Gastroesophageal sphincter (tissue), 4 donors: ENCODE measurements around the gene TCF4. TPM values are rescaled to one million over a fixed set of nuclear protein-coding genes. Genes with fewer than 3 reads are reported as not detected.

Experiments used
- ATAC-seq: fragments of 150-250 bp; one replicate; pipeline ENCODE4 v1.9.1; 2016; ENCODE audit warnings: mild to moderate bottlenecking, moderate library complexity
- H3K27ac ChIP-seq, 4 donors: fragments of 200-600 bp; sonication (generic) in 3 of 4; 1 replicate in 3 of 4; 2 replicates in 1 of 4; pipeline ENCODE4 v1.5.1; 2016 to 2019
- H3K27me3 ChIP-seq: fragments of 200-600 bp; sonication (generic); one replicate; pipeline ENCODE4 v1.5.1; 2019
- H3K36me3 ChIP-seq, 2 donors: fragments of 200-600 bp; sonication (generic); one replicate each; pipeline ENCODE4 v1.5.1; 2019; ENCODE audit warnings: control low read depth in 1 of 2
- H3K4me1 ChIP-seq, 3 donors: fragments of 200-600 bp; sonication (generic); 1 replicate in 2 of 3; 2 replicates in 1 of 3; pipeline ENCODE4 v1.5.1; 2016 to 2019; ENCODE audit warnings: control low read depth in 2 of 3
- H3K4me3 ChIP-seq, 2 donors: fragments of 200-600 bp; sonication (generic); one replicate each; pipeline ENCODE4 v1.5.1; 2019; ENCODE audit warnings: mild to moderate bottlenecking in 1 of 2, moderate library complexity in 1 of 2
- H3K9me3 ChIP-seq, 3 donors: fragments of 200-600 bp; sonication (generic); one replicate each; pipeline ENCODE4 v1.5.1; 2017 to 2019; ENCODE audit warnings: control low read depth in 2 of 3
- CTCF ChIP-seq, 4 experiments: fragments of 200-600 bp in 2 of 4; fragments of 450-650 bp in 2 of 4; sonication (generic) in 1 of 4; IDR thresholded peaks; one replicate each; pipeline ENCODE4 v1.5.1; 2017 to 2019; ENCODE audit warnings: antibody characterized with exemption in 4 of 4, mild to moderate bottlenecking in 2 of 4, moderate library complexity in 2 of 4
- EP300 ChIP-seq: sonication (generic); formaldehyde crosslinking; IDR thresholded peaks from one replicate; pipeline ENCODE4 v1.6.1; 2017; ENCODE audit warnings: antibody characterized with exemption, mild to moderate bottlenecking
- POLR2A ChIP-seq, 2 donors: fragments of 450-650 bp; IDR thresholded peaks; one replicate each; pipeline ENCODE4 v1.6.1; 2017; ENCODE audit warnings: antibody characterized with exemption in 2 of 2, mild to moderate bottlenecking in 2 of 2, moderate library complexity in 1 of 2
- POLR2AphosphoS5 ChIP-seq: sonication (generic); formaldehyde crosslinking; IDR thresholded peaks from one replicate; pipeline ENCODE4 v1.6.1; 2017; ENCODE audit warnings: antibody characterized with exemption
- WGBS, 2 donors: methylation state at CpG; one replicate each; pipeline ENCODE4 v1.1.5; 2018; ENCODE audit warnings: low coverage in 1 of 2; 5-methylcytosine and 5-hydroxymethylcytosine counted together
- total RNA-seq, 4 donors: library from RNA; depleted of rRNA; stranded (reverse); fragments of >200 nt; gene quantifications; one replicate each; pipeline ENCODE4 v1.1.0, GENCODE V29; 2016

TCF4 gene
- total RNA-seq, 4 donors from 2014 or later, result 64.1 to 87.6 (median 76.2) TPM

DNA sequence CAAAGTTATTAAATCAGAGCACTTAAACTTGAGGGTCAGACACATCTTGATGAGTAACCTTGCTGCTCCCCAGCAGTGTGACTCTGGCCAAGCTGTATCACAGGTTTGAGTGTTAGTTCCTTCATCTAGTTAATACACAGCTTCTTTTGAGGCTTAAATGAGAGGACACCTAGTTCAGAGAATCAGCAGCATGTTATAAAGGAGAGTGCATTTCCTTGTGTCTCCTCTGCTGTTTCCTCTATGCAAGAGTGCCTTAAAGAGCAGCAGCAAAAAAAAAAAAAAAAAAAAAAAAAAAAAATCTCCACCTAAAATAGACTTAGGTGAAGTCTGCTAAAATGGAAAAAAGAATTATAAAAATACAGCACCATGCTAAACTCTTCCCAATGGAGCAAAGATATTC is 261.9 kb downstream of the TCF4 start:
- no peak for ATAC-seq
- Histone ChIP-seq H3K9me3 (no peaks in the 10 kb centered on the region), H3K27ac (no peak overlapping the region), H3K4me1 (peaks cover 0 to 17% (median 0%) of the 10 kb centered on the region in 3 donors), H3K36me3 (no peaks in the 10 kb centered on the region), H3K4me3 (no peak overlapping the region), H3K27me3 (no peaks in the 10 kb centered on the region)
- no peak for TF ChIP-seq POLR2AphosphoS5
- no peak for TF ChIP-seq POLR2A (IDR thresholded peaks at IDR 0.05)
- TF ChIP-seq EP300, result no peak
- TF ChIP-seq CTCF (IDR thresholded peaks at IDR 0.05), result no peak

- ATAC-seq, result no peak
- WGBS, 2 donors, result 83 to 86% methylated on average over 5 of the region's 5 CpGs
- Histone ChIP-seq H3K4me3 (no peak overlapping the region), H3K36me3 (no peaks in the 10 kb centered on the region), H3K27me3 (no peaks in the 10 kb centered on the region), H3K27ac (peak overlapping the region in 1 of 4 donors; percentile 94), H3K9me3 (no peaks in the 10 kb centered on the region), H3K4me1 (peaks cover 0 to 35% (median 0%) of the 10 kb centered on the region in 3 donors)
- TF ChIP-seq POLR2A (IDR thresholded peaks at IDR 0.05), result no peak
- no peak for TF ChIP-seq POLR2AphosphoS5
- no peak for TF ChIP-seq CTCF (IDR thresholded peaks at IDR 0.05)
- TF ChIP-seq EP300, result no peak
These were observed 263.8 kb downstream of the TCF4 start for GRCh38 chr18:55324166-55324565.

DNA sequence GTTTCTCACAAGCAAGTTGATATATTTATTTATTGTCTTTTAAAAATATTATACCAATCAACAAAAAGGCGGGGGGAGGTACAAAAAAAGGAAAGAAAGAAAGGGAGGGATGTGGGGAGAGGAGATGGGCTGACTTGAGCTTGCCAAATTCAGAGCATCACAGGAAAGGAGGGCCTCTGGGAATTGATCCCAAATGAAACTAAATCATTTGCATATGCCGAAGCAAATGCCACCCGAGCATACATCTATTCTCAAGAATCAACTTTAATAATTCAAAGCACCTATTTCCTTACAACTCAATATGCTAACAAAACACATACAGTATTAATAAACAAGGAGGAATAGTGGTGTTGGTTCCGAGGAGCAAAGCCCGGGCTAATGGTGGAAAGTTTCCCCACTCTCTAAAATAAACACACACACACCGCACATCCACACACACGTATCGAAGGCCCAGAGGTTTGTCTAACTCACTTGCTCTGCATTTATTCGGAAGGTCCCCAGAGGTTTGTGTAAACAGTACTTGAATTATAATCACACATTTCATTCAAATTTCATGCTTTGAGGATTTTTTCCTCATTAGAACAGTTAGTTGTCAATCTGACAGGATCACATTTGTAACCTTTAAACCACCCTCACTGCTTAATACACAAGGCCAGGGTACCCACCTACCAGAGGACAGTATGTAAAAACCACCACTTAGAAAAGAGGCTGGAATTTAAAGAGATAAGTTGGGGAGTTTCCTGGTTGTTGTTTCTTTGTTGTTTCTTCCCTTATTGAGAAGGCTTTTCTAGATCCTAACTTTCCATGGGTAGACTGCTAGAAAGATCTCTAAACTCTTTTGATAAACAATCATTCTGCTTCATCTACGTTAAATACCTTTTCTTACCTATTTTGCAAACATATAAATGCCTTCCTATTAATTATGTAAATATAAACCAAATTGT is 264.7 kb downstream of the TCF4 start:
- 30 to 63% methylated on average over 9 to 10 of the region's 10 CpGs for WGBS, 2 donors
- H3K9me3 ChIP-seq, result no peaks in the 10 kb centered on the region
- H3K27ac ChIP-seq, result peak overlapping the region; percentile 83 to 94 (median 94)
- peak overlapping the region; percentile 67 to 95 for H3K4me3 ChIP-seq
- no peaks in the 10 kb centered on the region for H3K36me3 ChIP-seq
- H3K4me1 ChIP-seq, result peaks cover 0 to 42% (median 0%) of the 10 kb centered on the region in 3 donors
- H3K27me3 ChIP-seq, result no peaks in the 10 kb centered on the region
- no peak for TF ChIP-seq EP300
- no peak for TF ChIP-seq CTCF (IDR thresholded peaks at IDR 0.05)
- no peak for TF ChIP-seq POLR2A (IDR thresholded peaks at IDR 0.05)
- TF ChIP-seq POLR2AphosphoS5, result no peak
- no peak for ATAC-seq

DNA sequence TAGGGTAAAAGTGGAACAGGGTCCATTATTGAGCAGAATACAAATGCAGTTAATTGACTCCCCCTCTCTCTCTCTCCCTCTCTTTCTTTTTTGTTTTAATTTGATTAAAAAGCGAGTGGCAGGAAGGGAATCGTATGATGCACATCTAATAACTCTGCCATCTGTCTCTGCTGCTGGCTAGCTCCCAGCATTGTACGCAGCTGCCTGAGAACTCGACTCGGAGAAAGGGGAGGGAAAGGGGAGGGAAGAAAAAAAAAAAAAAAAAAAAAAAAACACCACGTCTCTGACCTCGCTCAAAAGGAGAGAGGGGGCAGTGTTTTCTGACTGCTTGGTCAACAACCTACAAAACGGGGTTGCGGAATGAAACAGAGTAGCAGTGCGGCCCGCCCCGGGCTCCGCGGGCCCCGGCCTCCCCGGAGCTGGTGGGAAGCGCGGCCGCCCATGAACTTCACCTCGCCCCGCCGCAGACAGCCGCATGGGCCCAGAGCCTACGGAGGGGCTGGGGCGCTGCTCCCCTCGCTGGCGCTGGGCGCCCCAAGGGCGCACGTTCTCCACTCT is 265.7 kb downstream of the TCF4 start:
- Histone ChIP-seq H3K4me3 (peak overlapping the region; percentile 67 to 95), H3K27ac (peak overlapping the region; percentile 83 to 94 (median 94)), H3K9me3 (no peaks in the 10 kb centered on the region), H3K4me1 (peaks cover 0 to 53% (median 0%) of the 10 kb centered on the region in 3 donors), H3K27me3 (no peaks in the 10 kb centered on the region), H3K36me3 (no peaks in the 10 kb centered on the region)
- peak; percentile 83 for ATAC-seq
- TF ChIP-seq POLR2AphosphoS5, result peak; percentile 62
- TF ChIP-seq POLR2A (IDR thresholded peaks at IDR 0.05), result peak; percentile 65 to 74
- no peak for TF ChIP-seq EP300
- peak in 2 of 4 experiments; percentile 12 to 39 for TF ChIP-seq CTCF (IDR thresholded peaks at IDR 0.05)
- WGBS, 2 donors, result 0% methylated on average over 14 of the region's 30 CpGs; no CpG with 5 or more reads in 1 of the 2 donors
